Gastroesophageal sphincter (tissue), 3 donors: ENCODE results near the gene LEMD2.

Experiments used
- POLR2A ChIP-seq, 2 donors: fragments of 450-650 bp; IDR thresholded peaks; one replicate each; pipeline ENCODE4 v1.6.1; 2017; ENCODE audit warnings: antibody characterized with exemption in 2 of 2, mild to moderate bottlenecking in 2 of 2, moderate library complexity in 1 of 2
- POLR2AphosphoS5 ChIP-seq: sonication (generic); formaldehyde crosslinking; IDR thresholded peaks from one replicate; pipeline ENCODE4 v1.6.1; 2017; ENCODE audit warnings: antibody characterized with exemption
- TF ChIP-seq, protein P1 (sequence below), 4 experiments: fragments of 200-600 bp in 2 of 4; fragments of 450-650 bp in 2 of 4; sonication (generic) in 1 of 4; IDR thresholded peaks; one replicate each; pipeline ENCODE4 v1.5.1; 2017 to 2019; ENCODE audit warnings: antibody characterized with exemption in 4 of 4, mild to moderate bottlenecking in 2 of 4, moderate library complexity in 2 of 4

DNA sequence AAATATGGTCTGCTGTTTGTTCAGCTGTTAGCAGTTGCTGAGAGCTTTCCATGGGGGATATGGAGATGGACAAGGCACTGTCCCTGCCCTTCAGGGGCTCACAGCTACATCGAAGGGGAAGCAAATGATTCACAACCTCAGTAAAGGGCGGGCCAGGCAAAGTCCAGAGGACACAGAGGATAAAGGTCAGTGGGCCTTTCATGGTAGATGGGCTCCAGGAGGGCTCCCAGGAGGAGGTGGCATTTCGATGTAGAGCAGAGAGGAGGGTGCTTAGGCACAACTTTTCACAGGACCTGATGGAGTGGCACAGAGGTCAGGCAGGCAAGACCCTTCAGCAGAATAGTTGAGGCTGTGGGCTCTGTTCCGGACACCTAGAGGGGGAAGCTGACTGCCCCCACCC lies 30.1 kb upstream of the LEMD2 start:
- TF ChIP-seq, protein P1, sequence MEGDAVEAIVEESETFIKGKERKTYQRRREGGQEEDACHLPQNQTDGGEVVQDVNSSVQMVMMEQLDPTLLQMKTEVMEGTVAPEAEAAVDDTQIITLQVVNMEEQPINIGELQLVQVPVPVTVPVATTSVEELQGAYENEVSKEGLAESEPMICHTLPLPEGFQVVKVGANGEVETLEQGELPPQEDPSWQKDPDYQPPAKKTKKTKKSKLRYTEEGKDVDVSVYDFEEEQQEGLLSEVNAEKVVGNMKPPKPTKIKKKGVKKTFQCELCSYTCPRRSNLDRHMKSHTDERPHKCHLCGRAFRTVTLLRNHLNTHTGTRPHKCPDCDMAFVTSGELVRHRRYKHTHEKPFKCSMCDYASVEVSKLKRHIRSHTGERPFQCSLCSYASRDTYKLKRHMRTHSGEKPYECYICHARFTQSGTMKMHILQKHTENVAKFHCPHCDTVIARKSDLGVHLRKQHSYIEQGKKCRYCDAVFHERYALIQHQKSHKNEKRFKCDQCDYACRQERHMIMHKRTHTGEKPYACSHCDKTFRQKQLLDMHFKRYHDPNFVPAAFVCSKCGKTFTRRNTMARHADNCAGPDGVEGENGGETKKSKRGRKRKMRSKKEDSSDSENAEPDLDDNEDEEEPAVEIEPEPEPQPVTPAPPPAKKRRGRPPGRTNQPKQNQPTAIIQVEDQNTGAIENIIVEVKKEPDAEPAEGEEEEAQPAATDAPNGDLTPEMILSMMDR (IDR thresholded peaks at IDR 0.05): no peak
- TF ChIP-seq POLR2AphosphoS5 (no peak), POLR2A (IDR thresholded peaks at IDR 0.05) (no peak)
